ENCODE data around the gene SLC8B1.

The SLC8B1 gene

GRCh38 chr12:113318900-113319628 is 15.8 kb downstream of the SLC8B1 start:
- DNase-seq (ENCODE audit: low spot score) = no peak

DNA sequence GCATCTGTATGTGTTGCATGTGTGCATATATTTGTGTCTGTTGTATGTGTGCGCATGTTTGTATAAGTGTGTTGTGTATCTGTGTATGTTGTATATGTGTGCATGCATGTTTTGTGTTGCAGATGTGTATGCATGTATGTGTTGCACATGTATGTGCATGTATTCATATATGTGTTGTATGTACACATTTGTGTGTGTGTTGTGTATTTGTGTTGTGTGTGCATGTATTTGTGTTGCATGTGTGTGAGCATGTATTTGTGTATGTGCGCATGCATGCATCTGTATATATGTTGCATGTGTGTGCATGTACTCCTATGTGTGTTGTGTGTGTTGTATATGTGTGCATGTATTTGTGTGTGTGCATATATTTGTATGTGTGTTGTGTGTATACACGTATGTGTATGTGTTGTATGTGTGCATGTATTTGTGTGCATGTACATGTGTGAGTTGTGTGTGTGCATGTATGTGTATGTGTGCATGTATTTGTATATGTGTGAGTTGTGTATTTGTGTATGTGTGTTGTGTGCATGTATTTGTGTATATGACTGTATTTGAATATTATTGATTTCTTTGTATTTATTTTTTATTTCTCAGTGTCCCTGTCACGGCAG is 16.8 kb downstream of the SLC8B1 start:
- DNase-seq (ENCODE audit: low spot score) = no peak

- DNase-seq (ENCODE audit: low spot score) = no peak
Measured at GRCh38 chr12:113317122-113317521, 17.8 kb downstream of the SLC8B1 start.

DNA sequence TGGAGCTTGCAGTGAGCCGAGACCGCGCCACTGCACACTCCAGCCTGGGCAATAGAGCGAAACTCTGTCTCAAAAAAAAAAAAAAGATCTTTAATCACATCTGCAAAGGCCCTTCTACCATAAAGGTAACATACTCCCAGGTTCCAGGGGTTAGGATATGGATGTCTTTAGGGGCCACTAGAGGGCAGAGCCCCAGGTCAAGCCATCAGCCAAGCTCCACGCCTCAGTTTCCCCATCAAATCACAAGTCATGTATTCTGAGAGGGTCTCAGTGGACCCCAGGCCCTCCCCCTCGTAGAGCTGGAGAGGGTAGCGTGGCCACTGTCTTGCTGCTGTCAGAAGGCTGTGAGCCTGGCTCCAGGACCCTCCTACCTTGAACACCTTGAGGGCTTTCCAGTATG is 18.8 kb downstream of the SLC8B1 start:
- no peak for DNase-seq (ENCODE audit: low spot score)

DNA sequence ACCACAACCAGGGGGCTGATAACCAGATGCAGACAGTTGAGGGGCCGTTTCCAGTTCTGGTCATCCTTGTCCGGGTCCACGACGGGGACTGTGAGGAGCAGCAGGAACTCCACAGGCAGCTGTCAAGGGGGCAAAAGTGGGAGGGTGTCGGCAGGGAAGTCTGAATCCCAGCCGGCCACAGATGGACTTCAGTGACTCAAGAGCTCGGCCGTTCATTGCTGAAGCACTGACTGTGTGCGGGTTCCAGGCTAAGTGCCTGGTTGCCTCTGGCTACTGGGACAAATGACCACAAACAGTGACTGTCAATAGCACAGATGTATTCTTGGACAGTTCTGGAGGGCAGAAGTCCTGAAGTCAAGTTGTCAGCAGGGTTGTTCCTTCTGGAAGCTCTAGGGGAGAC is 19.6 kb downstream of the SLC8B1 start:
- DNase-seq (ENCODE audit: low spot score) = no peak

DNA sequence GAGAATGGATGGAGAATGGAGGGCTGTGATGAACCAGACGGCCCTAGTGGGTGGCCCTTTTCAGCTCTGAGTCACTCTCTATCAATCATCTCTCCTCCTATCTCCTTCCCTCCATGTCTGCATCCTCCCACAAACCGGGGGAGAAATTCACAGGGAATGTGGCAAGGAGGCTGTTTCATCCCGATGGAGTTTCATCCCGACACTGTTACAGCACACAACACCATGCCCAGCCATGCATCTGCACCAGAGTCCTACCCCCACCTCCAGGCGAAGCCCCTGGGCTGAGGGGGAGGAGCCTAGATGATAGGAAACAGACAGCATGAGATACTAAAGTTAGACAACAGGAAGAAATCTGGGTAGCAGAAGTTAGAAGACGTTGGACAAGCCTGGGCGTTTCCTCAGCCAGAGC is 20.8 kb downstream of the SLC8B1 start:
- peak; percentile 23 for DNase-seq (ENCODE audit: low spot score)

DNA sequence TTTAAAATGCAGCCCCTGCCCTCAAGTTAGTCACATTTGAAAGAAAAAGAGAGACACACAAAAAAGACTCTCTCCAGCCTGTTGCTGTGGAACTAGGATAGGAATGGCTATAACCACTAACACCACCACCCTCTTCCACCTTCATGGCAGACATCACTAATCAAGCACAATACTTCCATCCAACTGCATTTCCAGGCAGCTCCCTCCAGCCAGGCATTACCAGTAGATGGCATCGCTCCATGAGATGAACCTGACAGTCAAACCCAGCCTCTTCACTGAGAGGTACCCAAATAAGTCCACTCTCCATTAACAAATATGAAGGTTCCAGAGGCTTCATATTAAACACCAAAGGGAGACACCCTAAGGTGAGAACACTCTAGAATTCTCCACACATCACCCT is 24.4 kb downstream of the SLC8B1 start:
- no peak for DNase-seq (ENCODE audit: low spot score)

DNA sequence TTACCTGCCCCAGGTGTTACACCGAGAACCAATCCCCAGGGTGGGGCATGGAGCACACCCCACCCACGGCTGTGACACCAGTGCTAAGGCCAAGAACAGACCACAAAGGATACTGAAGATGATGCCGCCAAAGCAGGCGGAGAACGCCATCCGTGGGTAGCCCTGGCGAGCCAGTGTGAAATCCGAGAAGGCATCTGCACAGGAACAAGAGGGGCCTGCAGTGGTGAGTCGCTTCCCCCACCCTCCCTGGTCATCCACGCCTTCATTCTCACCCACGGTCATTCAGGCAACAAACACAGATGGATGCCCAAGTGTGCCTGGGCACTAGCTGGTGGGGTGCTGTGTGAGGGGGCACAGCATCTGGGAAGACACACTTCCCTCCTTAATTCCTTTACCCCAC is 28.5 kb downstream of the SLC8B1 start:
- no peak for DNase-seq (ENCODE audit: low spot score)

GRCh38 chr12:113305281-113305856 is 29.5 kb downstream of the SLC8B1 start:
- DNase-seq (ENCODE audit: low spot score) = peak; percentile 32

DNA sequence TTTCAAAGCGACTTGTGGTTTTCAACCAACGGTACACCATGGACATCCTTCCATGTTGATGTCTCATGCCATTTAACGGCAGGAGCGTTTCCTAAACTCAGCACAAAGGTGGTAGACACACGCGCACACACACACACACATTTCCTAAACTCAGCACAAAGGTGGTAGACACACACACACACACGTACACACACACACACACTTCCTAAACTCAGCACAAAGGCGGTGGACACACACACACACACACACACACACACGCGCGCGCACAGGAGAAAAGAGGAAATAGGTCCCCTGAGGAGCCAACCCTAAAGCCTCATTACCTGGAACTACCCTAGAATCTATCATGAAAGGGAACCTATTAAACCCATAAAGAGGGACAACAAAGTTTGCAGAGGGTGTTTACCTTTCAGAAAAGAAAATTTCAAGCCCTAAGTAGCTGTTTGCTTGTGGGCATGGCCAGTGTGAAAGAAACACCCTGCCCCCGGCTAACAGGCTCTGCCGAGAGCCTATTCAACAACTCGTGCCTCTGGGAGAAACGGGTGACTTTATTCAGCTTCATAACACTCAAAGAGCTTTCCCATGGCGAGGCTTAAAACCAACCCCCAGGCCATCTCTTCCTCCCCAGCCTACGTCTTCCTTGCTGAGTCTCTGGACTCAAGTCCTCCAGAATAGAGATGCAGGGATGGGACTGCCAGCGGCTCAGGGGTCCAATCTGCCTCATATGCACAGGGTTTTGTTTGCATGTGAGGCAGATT is 31.8 kb downstream of the SLC8B1 start:
- no peak for DNase-seq (ENCODE audit: low spot score)

DNA sequence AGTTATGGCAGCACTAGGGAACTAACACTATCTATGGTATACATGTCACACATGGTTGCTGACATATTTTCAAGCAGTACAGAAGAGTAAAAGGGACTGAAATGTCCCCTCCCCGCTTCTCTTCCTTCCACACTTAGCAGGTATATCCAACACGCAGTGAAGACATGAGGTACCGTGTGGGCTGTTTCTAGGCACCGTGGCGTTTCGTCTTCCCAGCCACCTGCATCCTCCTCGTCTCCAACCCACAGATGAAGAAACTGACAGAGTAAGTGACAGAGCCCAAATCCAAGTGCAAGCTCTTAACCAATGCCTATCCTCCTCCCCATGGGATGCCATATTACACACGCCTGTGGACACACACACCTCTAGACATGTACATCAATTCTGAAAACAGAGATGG is 32.4 kb downstream of the SLC8B1 start:
- DNase-seq (ENCODE audit: low spot score) = no peak

- DNase-seq (ENCODE audit: low spot score) = no peak
Measured at GRCh38 chr12:113301811-113302210, 33.1 kb downstream of the SLC8B1 start.

DNA sequence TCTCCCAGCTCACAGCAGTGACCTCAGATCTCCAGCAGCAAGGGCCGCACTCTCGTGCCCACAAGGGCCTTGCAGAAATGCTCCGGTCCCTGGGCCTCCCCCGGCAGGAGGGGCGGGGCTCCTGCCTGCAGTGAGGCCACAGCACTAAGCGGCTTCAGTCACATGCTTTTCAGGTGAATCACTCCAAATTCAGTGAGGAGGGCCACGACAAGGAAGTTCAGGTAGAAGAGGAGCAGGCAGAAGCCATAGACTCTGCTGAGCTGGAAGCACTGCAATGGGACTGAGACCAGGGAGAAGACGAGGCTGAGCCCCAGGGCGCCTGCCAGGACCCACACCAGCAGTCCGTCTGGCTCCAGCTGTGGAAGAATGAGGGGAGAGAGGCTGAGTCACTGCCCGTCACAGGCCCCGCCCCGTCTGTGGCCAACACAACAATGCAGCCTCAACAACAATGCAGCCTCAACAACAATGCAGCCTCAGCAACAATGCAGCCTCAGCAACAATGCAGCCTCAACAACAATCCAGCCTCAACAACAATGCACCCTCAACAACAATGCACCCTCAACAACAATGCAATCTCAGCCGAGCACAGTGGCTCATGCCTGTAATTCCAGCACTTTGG is 35.2 kb downstream of the SLC8B1 start:
- DNase-seq (ENCODE audit: low spot score) = peak; percentile 35

GRCh38 chr12:113298861-113299545 is 35.9 kb downstream of the SLC8B1 start:
- DNase-seq (ENCODE audit: low spot score) = peak; percentile 74

DNA sequence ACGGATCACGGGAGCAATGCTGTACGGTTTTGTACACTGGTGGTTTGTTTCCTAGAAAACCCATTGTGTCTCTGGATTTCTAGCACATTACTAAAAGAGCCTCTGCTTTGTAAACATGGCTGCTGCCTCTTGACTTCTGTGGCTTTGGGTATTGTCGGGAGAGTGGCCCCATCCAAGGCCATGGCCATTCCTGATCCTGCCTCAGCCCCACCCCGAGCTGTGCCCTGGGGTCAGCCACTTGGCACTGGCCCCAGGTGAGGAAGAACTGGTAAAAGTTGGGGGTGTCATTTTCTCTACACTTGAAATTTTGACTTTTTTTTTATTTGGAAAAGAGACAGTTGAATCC is 36.5 kb downstream of the SLC8B1 start:
- no peak for DNase-seq (ENCODE audit: low spot score)

- DNase-seq (ENCODE audit: low spot score) = no peak
Measured at GRCh38 chr12:113297621-113298471, 37.1 kb downstream of the SLC8B1 start.

DNA sequence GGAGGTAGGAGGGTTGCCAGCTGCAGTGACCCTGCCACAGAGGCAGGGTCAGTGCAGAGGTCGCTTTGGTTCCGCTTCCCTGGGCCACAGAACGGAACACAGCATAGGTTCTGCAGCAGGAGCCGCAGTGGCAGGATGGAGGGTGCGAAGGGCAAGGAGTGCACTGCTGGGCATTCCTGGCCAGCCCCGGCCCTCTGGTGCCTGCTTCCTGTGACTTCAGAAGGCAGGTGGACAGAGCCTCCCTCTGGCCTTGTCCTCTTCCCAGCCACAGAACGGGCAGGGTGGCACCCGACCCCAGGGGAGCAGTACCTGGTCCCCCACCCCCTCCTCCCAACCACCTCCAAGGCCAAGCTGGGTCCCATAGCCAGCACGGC is 37.7 kb downstream of the SLC8B1 start:
- DNase-seq (ENCODE audit: low spot score) = no peak

- DNase-seq (ENCODE audit: low spot score) = no peak
Measured at GRCh38 chr12:113296557-113297213, 38.2 kb downstream of the SLC8B1 start.

DNA sequence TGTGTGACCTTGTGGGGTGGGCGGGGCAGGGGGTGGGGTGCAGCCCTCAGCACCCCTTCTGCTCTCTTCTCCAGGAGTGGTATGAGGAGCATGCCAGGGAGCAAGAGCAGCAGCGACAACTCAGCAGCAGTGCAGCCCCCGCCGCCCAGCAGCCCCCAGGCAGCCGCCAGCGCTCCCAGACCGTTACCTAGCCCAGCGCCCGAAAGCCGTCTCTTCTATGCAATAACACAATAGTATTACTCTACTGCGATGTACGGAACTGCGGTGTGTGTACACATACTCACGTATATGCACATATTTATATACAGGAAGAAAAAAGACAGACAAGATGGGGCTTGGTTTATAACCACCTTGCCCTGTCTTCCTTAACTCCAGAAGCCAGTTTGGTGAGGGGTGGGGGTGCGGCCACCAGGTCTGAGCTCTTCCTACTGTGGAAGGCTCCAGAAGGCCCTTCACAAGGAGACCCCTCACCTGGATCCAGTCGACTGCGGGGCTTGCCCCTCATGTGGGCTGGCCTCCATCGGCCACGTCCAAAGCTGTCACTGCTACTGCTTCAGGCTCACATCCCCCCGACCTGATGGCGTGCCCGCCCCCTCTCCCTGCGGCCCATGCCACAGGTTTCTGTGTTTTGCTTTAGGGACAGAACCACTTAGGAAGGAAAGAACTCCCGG is 38.9 kb downstream of the SLC8B1 start:
- DNase-seq (ENCODE audit: low spot score) = no peak

- no peak for DNase-seq (ENCODE audit: low spot score)
Measured at GRCh38 chr12:113293100-113293499, 41.8 kb downstream of the SLC8B1 start.
